Activated CD8-positive, alpha-beta memory T cell treated with anti-CD3 and anti-CD28 coated beads for 48 hours (primary cell): ENCODE data around the gene USP22.

Experiments used
- DNase-seq, 3 experiments: peaks; one replicate each; pipeline ENCODE4 v3.0.0-alpha.2; 2020; ENCODE audit warnings: low read depth in 2 of 3, low spot score in 2 of 3

The USP22 gene

GRCh38 chr17:21002309-21003006 lies 40.4 kb downstream of the USP22 start:
- DNase-seq, result no peak

DNA sequence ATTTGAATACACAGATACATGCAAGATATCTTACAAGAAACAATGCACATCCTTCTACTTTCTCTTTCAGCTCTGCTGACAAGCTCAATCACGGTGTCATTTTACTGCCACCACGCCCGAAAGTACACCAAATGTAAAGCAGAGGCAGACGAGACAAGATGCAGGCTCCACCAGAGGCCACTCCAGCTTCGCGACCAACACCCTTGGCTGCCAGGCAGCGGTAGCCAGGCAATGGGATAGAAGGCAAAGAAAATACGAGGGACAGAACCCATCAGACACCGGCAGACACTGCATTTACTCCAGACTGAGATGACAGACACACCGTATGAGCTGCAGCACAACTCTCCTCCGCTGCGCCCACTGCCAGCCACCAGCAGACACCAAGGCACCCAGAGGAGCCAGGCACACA lies 41.0 kb downstream of the USP22 start:
- no peak for DNase-seq

- no peak for DNase-seq
These were observed 41.5 kb downstream of the USP22 start for GRCh38 chr17:21001111-21001812.

- no peak for DNase-seq
These were observed 42.8 kb downstream of the USP22 start for GRCh38 chr17:20999841-21000532.

DNA sequence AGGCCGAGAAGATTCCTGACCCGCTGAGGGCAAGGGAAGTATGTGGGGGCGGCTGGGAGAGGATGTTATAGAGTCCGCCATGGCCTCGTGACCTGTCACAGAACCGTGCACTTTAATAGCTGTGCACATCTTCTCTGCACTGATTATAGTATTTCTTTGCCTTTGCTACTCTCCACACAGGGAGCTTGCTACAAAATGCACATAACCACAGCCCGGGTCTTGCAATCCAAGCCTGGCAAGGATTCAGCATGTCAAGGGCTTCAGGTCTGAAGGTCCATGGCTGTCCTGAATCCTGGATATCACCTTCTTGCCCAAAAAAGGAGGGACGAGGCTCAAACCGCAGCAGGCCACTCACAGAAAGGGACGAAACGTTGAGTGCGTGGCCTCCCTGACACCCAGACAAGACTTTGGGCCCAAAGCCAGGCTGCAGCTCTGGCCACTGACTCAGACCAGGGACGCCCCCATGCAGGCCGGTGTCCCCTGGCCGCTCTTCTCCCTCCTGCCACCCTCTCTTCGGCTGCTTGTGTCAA lies 43.7 kb downstream of the USP22 start:
- DNase-seq, result no peak

GRCh38 chr17:20998571-20999043 lies 44.2 kb downstream of the USP22 start:
- no peak for DNase-seq

DNA sequence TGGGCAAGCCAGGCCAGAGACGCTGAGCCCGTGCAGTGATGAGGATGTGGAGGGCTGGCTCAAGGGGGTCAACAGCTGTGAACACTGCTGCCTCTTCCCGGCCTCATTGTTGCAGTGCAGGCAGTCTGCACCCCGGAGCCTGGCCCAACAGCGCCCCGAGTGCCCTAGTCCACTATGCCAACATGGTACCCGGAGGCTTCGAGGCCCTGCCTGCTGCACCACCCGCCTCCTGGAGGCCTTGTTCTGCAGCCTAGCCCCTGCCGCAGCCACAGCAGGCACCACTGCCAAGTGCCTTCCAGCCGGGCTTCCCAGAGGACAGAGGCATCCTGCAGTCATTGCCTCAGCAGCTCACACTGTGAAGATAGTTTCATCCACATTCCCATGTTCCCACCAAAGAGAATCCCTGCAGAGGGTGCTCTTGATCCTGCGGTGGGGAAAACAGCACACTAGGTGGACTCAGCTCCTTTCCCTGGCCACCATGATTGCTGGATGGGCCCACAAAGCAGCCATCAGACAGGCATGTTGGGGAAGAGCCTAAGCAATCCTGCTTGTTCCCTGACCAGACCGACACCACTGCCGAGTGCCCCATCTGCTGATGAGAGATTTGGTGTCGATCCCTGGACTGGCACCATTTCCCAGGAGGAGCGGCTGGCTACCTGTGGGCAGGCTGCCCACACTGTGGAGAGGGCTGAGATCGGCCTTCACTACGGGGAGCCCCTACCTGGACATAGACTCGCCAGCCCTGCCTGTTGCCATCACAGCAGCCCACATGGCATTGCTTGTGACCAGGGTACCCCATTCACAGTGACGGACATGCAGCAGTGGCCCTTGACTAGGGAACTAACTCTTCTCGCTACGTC lies 44.9 kb downstream of the USP22 start:
- DNase-seq, result no peak

DNA sequence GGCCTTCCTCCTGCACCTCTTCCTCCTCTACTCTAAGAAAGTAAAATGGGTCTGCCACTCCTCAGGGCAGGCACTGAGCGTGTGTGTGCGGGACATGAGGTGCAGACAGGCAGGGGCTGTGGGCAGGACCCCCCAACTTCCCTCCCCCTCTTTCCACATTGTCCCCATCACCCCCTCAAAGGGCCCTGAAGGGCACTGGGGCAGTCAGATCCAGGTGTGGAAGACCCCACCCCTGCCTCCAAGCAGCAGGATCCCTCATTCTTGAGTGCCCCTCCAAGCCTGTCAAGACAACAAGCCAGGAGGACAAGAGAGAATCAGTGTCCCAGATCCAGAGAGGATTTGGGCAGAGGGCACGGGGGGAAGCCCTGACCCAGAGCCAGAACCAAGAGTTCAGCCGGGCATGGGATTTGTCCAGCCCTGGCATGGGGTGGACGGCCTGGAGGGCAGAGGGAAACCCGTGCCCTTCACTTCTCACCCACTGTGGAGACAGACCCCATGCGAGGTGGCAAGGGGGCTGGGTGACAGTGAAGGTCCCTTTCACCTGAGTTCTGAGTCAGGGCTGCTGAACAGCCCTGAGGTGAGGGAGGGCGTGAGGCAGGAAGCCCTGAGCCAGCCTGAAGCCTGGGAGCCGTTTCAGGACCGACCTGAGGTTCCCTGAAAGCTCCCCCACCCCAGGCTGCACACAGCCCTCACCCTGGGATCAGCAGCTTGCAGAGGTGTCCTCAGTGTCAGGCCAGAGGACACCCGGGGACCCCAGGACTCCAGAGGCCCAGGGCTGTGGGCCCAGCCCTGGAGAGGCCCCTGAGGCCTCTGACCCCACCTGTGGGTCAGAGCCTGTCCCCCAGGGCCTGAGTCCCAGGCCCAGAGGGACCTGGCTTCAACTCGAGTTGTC lies 45.8 kb downstream of the USP22 start:
- DNase-seq, result no peak

GRCh38 chr17:20995873-20996723 lies 46.7 kb downstream of the USP22 start:
- no peak for DNase-seq

- DNase-seq, result no peak
These were observed 47.5 kb downstream of the USP22 start for GRCh38 chr17:20995164-20995872.

GRCh38 chr17:20994779-20995149 lies 48.0 kb downstream of the USP22 start:
- DNase-seq, result no peak

DNA sequence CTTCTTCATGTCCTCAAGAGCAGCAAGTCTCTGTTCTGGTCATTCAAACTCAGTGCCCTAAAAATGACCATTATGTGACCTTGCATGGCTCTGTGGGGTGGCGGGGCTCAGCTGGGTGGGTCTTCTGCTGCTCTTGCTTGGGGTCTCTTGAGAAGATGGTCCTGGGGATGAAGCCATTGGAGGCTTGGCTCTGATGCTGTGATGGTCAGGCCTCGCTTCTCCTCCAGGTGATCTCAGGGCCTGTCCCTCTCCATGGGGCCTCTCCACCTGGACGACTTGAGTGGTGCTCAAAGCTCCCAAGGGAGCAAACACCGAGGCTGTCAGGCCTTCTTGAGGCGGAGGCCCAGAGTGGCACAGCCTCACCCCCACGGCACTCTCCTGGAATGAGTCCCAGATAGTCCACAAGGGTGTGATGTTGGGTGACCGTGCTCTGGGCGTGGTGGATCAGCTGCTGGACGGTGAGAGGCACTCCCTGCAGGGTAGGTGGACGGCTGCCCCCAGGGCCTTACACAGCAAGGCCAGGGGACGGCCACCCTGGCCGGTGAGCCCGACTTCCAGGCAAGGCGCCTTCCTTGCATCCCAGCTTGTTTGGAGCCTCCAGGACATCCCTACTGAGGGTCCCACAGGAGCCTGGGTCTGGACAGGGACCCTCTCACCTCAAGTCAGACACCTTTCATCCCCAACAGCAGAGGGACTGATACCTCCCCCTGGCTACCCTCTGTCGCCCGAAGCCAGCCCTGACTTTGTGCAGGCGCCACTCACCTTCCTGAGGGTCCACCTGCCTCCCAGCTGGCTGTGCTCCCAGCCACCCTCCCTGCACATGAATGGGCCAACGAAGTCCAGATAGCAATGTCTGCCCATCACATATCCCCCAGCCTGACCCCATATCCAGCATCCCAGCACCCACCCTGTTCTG lies 48.7 kb downstream of the USP22 start:
- no peak for DNase-seq

- peak in 2 of 3 experiments; percentile 18 to 40 for DNase-seq
These were observed 49.6 kb downstream of the USP22 start for GRCh38 chr17:20992987-20993862.

GRCh38 chr17:20992416-20992815 lies 50.4 kb downstream of the USP22 start:
- DNase-seq, result no peak

GRCh38 chr17:20991276-20992037 lies 51.4 kb downstream of the USP22 start:
- DNase-seq, result no peak
